Inferior parietal cortex (tissue), 1 donor: Measurements from ENCODE around the gene ANTKMT.
A peak's percentile ranks its signal among the peaks of the same experiment; 100 is the strongest.

Experiments used
- DNase-seq: peaks from one replicate; pipeline ENCODE4 v3.0.0-alpha.2; 2016; ENCODE audit errors: extremely low spot score

The ANTKMT gene, protein sequence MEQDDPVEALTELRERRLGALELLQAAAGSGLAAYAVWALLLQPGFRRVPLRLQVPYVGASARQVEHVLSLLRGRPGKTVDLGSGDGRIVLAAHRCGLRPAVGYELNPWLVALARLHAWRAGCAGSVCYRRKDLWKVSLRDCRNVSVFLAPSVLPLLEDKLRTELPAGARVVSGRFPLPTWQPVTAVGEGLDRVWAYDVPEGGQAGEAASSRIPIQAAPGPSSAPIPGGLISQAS

DNA sequence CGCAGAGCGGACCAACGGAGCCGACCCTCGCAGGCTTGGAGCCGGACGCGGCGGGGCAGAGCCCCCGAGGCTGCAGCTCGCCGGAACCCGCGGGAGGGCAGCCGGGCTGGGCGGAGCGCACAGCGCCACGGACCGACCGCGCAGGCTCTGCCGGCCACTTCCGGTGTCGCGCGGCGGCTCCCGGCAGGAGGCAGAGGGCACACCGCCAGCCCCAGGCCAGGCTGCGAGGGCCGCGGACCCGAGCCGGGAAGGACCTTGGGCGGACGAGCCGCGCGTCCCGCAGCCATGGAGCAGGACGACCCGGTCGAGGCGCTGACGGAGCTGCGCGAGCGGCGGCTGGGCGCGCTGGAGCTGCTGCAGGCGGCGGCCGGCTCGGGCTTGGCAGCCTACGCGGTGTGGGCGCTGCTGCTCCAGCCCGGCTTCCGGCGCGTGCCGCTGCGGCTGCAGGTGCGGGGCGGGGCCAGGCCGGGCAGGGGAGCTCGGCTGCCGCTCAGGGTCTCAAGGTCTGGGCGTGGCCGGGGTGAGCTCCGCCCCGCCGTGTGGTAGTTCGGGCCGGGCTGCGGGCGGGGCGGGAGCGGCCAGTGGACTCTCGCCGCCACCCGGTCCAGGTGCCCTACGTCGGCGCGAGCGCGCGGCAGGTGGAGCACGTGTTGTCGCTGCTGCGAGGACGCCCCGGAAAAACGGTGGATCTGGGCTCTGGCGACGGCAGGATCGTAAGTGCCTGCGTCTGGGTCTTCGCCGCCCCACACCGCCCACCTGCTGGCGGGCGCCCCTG lies at the start of gene ANTKMT:
ANTKMT (plus strand) TSS at position 157 of the 775 bp plus-strand sequence; CDS start at position 286, 129 bp downstream.
- peak; percentile 73 for DNase-seq

DNA sequence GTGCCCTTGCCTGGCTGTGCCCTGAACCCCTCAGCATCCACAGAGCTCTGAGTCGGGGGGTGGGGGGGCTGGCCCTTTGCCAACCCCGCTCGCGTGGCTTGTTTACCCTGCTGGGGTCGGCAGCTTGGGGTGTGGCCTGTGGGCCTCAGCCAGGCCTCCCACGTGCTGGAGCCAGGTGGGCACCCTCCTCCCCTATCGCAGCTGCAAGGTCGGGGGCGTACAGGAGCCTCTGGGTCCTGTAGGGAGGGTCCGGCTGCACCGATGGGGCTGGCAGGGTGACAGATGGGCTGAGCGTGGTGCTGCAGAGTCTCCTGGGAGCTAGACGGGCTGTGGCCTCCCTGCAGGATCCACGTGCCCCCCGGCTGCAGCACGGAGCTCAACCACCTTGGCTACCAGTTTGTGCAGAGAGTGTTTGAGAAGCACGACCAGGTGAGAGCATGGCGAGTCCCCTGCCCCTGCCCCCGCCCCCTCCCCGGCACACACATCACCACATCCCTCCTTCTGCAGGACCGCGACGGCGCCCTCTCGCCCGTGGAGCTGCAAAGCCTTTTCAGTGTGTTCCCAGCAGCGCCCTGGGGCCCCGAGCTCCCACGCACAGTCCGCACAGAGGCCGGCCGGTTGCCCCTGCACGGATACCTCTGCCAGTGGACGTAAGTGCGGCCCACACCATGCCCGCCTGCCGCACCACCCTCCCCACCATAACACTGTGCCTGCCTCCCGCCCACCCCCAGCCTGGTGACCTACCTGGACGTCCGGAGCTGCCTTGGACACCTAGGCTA lies 49.4 kb upstream of the ANTKMT start:
- no peak for DNase-seq

- no peak for DNase-seq
Measured at GRCh38 chr16:672371-672770, 48.6 kb upstream of the ANTKMT start.

DNA sequence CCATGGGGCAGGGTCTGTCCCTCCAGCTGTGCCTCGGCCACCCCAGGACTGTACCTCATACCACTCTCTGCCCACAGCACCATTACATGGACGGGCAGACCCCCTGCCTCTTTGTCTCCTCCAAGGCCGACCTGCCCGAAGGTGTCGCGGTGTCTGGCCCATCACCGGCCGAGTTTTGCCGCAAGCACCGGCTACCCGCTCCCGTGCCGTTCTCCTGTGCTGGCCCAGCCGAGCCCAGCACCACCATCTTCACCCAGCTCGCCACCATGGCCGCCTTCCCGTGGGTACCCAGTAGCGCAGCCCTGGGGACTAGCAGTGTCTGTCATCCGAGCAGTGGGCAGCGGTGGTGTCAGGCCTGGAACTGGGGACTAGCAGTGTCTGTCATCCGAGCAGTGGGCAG lies 48.1 kb upstream of the ANTKMT start:
- DNase-seq: no peak

- DNase-seq: no peak
Measured at GRCh38 chr16:673399-673991, 47.5 kb upstream of the ANTKMT start.

DNA sequence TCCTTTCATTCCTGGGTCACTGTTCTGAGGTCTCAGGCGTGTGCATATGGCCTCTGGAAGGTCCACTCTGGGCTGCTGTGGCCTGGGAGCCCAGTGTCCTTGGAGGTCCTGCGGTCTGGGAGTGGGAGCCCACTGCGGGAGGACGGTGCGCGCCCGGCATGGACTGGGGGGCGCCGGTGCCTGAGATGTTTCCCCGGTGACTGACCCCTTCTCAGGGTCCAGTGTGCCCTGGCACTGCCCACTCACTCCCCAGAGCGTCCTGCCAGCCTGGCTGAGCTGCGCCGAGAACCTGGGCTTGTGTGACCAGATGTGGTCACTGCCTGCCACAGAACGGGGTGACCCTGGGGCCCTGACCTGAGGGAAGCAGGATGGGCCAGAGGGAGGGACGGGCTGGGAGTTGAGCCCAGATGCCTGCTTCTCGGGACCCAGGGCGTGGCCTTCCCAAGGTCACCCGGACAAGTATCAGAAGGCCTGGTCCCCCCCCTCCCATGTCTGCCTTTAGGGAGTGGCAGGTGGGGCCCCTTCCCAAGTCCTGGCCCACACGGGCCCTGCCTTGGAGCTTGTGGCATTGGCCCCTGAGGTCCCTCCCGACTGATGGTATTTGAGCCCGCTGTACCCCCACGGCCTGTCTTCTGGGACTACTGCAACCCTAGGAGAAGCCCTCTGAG lies 46.6 kb upstream of the ANTKMT start:
- no peak for DNase-seq

DNA sequence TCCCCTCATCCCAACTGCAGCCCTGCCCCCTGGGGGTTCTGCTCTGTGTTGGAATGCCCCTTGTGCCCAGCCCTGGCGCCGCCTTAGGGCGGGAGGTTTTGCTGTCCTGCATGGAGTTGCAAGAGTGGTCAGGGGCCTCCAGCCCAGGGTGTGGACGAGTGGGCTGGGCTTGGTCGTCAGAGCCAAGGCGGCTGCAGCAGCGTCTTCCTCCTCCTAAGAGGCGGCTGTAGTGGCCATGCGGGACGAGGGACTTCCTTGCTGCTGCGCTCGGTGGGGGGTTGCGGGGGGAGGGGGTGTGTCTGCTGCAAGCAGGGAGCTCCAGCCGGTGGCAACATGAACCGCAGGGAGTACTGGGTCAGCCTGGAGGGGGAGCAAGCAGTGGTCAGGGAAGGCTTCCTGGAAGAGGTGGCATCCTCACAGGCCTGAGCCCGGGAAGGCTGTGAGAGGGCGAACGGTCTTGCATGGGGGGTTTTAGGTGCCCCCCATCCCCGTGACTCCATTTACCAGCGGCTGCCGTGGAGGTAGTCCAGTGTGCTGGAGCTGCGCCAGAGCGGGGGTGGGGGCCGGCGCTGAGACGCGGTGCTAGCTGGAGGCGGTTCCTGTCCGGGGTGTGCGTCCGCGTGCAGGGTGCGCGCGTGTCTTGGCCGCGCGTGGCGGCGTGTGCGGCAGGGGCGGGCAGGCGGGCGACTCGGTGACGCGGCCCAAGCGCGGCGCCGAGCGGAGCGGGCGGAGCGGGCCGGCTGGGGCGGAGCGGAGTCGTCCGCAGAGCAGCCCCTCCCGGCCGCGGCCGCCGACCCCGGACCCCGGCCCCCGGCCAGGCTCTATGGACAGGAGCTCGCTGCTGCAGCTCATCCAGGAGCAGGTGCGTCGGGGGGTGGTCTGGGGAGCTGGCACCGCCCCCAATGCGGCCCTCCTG lies 45.7 kb upstream of the ANTKMT start, which contains the start of gene RHBDL1:
RHBDL1 (plus strand) TSS at position 704 of the 916 bp plus-strand sequence; CDS start at position 824, 120 bp downstream.
- peak; percentile 20 for DNase-seq

DNA sequence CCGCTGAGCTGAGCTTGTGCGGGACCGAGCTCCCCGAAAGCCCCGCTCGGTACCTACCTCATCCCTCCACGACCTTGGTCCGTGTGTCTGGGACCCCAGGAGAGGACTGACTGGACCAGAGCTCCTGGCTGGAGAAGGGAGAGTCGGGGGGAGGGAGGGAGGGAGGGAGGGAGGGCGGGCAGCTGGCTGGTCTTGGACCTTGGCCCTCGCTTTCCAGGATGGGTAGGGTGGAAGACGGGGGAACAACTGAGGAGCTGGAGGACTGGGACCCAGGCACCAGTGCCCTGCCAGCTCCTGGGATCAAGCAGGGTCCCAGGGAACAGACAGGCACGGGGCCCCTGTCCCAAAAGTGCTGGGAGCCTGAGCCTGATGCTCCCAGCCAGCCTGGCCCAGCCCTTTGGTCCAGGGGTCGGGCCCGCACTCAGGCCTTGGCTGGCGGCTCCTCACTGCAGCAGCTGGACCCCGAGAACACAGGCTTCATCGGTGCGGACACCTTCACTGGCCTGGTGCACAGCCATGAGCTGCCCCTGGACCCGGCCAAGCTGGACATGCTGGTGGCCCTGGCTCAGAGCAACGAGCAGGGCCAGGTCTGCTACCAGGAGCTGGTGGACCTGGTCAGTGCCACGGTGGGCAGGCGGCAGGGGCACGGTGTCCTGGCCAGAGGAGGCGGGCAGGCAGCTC lies 44.9 kb upstream of the ANTKMT start:
- no peak for DNase-seq

GRCh38 chr16:676565-676902 lies 44.4 kb upstream of the ANTKMT start:
- no peak for DNase-seq

GRCh38 chr16:676913-677312 lies 44.0 kb upstream of the ANTKMT start:
- DNase-seq: no peak

GRCh38 chr16:677316-678190 lies 43.4 kb upstream of the ANTKMT start:
- no peak for DNase-seq

DNA sequence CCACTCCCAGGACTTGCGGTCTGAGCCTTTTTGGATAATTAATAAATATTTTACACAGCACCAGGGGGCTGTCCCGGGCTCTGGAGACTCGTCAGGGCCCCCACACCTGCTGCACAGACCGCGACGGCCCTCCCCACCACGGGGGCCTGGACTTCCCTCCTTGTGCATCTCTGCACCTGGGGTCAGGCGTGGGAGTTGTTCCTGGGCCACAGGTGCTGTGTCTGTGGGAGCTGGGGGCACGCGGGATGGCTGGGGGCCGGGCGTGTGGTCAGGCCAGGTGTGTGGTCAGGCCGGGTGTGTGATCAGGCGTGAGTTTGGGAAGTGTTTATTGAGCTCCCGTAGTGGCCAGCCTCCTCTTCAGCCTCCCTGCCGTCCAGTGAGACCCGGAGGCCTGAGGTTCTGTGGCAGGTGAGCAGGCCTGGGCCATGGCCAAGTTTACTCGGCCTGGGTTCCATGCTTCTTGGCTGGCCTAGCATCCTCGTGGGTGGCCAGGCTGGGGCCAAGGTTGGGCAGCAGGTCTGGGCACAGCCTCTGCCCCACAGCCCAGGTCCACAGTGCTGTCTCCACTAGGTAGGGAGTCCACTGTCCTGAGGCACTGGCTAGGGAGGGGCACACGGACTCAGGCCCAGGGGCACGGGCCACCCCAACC lies 42.6 kb upstream of the ANTKMT start:
- no peak for DNase-seq

DNA sequence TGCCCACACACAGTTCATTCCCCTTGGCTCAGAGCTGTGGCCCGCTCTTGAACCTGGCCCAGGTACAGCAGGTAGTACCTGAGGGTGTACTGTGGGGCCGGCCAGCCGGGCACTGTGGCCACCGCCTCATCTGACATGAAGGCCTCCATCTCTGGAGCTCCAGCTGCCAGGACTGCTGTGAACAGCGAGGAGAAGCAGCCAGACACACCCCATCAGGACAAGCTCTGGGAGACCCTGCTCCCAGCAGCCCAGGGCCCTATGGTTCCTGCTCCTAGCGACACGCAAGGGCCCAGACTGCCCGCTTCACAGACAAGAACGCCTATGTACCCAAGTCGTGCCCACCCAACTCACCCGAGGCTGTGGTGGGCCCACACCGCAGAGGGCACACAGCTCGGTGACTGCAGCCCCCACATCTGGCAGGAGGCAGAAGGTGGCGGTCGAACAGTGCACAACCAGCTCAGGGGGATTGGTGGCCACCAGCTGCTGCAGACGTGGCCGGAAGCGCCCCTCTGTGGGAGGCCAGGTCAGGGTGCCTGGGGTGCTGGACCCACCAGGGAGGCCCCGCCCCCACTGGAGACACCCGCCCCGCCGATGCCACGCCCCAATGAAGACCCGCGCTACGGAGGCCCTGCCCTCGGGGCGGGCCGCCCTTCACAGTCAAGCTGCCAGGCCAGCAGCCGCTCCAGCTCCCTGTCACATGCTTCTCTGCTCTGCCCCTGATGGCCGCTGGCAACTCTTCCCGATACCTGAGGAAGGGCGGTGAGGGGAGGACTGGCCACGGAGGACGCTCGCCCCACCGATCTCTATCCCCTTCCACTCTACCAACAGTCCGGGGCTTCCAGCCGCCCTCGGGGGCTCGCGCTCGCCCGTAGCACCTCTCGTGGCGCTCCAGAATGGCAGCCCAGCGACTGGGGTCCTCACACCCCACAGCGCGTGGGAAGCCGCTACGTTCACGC lies 41.8 kb upstream of the ANTKMT start:
- no peak for DNase-seq

- peak; percentile 75 for DNase-seq
Measured at GRCh38 chr16:679814-680624, 40.9 kb upstream of the ANTKMT start, which contains the start of gene STUB1. Gene STUB1, plus strand, starts transcription at chr16:680410. Its CDS starts 116 bp downstream, at chr16:680526.

DNA sequence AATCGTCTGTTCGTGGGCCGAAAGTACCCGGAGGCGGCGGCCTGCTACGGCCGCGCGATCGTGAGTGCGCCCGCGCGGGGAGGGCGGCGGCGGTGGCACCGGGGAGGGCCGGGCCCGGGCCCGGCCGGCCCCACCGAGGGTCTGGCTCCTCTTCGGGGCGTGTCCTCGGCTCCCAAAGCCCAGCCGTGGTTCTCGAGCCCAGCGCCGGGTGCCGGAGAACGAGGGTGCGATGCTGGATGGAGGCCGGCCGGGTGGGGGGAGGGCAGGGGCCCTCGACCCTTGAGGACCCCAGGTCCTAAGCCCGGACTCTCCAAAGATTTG lies 40.4 kb upstream of the ANTKMT start:
- DNase-seq: no peak

DNA sequence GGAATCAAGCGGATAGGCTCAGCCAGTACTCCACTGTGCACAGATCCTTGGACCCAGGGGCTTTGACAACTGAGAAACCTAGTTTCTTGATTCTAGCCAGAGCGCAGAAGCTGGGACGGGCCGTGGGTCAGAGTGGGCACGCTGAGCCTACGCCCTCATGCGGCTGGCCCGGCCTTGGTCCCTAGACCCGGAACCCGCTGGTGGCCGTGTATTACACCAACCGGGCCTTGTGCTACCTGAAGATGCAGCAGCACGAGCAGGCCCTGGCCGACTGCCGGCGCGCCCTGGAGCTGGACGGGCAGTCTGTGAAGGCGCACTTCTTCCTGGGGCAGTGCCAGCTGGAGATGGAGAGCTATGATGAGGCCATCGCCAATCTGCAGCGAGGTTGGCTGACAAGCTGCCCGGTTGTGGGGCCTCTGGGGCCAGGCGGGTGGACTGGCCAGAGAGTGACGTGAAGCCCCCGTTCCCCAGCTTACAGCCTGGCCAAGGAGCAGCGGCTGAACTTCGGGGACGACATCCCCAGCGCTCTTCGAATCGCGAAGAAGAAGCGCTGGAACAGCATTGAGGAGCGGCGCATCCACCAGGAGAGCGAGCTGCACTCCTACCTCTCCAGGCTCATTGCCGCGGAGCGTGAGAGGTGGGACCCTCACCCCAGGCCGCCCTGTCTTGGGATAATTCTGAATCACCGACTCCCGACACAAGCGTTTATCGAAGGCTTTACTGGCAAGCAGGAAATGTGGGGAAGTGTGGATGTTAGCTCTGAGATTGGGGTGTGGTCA lies 39.8 kb upstream of the ANTKMT start:
- DNase-seq: no peak
